IPS-15b (cell line): ENCODE results near the gene ANTXRL.
"Not testable (repeated sequence)": the region's sequence is repeated elsewhere in the genome, so short reads cannot be mapped to it uniquely, and the experiment has no call there.

Experiments used
- H3K27me3 ChIP-seq: one replicate; pipeline ENCODE4 v1.6.1; 2013; ENCODE audit warnings: low read length; ENCODE audit not compliant: control insufficient read depth, insufficient read depth
- H3K36me3 ChIP-seq: one replicate; pipeline ENCODE4 v1.6.1; 2013; ENCODE audit warnings: low read length; ENCODE audit not compliant: control insufficient read depth, insufficient read depth
- H3K4me1 ChIP-seq: one replicate; pipeline ENCODE4 v1.6.1; 2013; ENCODE audit warnings: mild to moderate bottlenecking, low read length; ENCODE audit not compliant: control insufficient read depth, insufficient read depth
- H3K4me3 ChIP-seq: one replicate; pipeline ENCODE4 v1.5.1; 2013; ENCODE audit warnings: low read depth, low read length
- H3K9ac ChIP-seq: one replicate; pipeline ENCODE4 v1.6.1; 2013; ENCODE audit warnings: low read depth, mild to moderate bottlenecking, low read length
- H3K9me3 ChIP-seq: one replicate; pipeline ENCODE4 v1.6.1; 2013; ENCODE audit warnings: mild to moderate bottlenecking, low read length; ENCODE audit not compliant: control insufficient read depth, insufficient read depth

ANTXRL gene

GRCh38 chr10:46270963-46271530, 15.8 kb upstream of the ANTXRL start:
- H3K27me3 ChIP-seq, H3K4me1 ChIP-seq, H3K9me3 ChIP-seq, H3K9ac ChIP-seq, H3K4me3 ChIP-seq, H3K36me3 ChIP-seq: not testable (repeated sequence)

DNA sequence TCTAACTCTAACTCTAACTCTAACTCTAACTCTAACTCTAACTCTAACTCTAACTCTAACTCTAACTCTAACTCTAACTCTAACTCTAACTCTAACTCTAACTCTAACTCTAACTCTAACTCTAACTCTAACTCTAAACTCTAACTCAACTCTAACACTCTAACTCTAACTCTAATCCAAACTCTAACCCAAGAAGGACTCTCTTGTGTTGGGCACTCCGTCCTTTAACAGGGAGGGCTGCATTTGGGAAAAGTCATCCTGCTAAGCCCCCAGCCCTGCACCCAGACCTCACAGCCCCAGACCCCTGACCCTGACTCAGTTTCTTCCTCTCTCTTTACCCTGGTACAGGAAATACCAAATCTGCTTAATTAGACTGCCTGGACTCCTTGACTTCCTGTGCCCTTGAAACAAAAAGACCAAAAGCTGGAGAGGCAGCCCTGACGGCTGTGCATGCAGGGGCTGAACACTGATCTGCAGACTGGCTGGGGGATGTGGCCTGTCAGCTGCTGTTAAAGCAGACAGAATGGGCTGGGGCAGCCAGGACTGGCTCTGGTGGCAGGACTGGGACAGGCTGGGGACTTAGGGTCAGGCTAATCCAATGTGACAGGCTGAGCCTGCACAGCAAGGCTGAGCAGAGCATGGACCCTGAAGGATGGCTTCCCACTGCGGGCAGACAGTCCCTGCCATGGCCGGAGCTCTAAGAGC, 14.8 kb upstream of the ANTXRL start:
- H3K4me1 ChIP-seq, H3K27me3 ChIP-seq, H3K36me3 ChIP-seq, H3K4me3 ChIP-seq, H3K9me3 ChIP-seq, H3K9ac ChIP-seq: not testable (repeated sequence)

DNA sequence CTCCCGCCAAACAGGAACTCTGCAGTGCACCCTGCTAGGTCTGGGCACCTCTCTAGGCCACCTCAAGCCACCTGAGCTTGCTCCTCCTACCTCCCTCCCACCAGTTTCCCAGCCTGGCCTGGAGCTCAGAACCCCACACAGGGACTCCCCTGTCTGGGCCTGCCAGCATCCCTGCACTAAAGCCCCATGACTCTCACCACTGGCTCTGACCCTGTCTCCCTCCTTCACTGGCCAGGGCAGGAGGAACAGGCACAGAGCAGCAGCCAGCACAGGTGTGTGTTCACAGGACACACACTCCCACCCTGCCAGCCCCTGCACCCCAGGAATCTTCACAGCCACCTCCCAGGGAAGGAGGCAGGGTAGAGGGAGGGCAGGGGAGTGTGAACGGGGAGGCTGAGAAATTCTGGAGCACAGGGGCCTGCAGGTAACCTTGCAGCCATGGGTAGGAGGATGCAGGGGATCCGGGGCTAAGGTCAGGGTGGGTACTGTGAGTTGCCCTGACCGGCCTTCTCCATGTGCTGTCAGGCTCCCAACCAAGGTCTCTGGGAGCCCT, 13.9 kb upstream of the ANTXRL start:
- Histone ChIP-seq H3K27me3 (no peaks in the 10 kb centered on the region), H3K4me1 (no peaks in the 10 kb centered on the region), H3K4me3 (no peak overlapping the region), H3K36me3 (no peaks in the 10 kb centered on the region), H3K9ac (no peak overlapping the region), H3K9me3 (no peaks in the 10 kb centered on the region)

GRCh38 chr10:46273506-46274477, 13.0 kb upstream of the ANTXRL start:
- H3K4me1 ChIP-seq = no peaks in the 10 kb centered on the region
- H3K4me3 ChIP-seq = no peak overlapping the region
- H3K9ac ChIP-seq = no peak overlapping the region
- H3K9me3 ChIP-seq = no peaks in the 10 kb centered on the region
- no peaks in the 10 kb centered on the region for H3K27me3 ChIP-seq
- H3K36me3 ChIP-seq = no peaks in the 10 kb centered on the region

DNA sequence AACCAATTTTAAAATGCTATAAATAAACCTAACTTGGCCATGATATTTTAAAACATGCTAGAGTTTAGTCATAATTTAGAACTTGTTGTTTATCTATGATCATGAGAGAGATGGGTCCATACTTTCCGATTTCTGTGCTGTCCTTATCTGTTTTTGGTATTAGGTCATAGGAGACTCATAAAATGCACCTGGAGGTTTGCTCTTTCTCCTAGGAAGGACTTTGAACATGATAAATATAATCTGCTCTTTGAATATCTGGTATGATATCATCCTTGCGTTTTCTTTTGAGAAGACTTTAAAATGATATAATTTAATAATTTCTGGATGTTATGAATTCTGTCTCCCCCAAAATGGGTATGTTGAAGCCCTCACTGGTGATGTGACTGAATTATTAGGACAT, 9.0 kb upstream of the ANTXRL start:
- Histone ChIP-seq H3K4me1 (no peaks in the 10 kb centered on the region), H3K27me3 (peaks cover 20% of the 10 kb centered on the region), H3K9me3 (no peaks in the 10 kb centered on the region), H3K36me3 (no peaks in the 10 kb centered on the region), H3K9ac (no peak overlapping the region), H3K4me3 (no peak overlapping the region)

DNA sequence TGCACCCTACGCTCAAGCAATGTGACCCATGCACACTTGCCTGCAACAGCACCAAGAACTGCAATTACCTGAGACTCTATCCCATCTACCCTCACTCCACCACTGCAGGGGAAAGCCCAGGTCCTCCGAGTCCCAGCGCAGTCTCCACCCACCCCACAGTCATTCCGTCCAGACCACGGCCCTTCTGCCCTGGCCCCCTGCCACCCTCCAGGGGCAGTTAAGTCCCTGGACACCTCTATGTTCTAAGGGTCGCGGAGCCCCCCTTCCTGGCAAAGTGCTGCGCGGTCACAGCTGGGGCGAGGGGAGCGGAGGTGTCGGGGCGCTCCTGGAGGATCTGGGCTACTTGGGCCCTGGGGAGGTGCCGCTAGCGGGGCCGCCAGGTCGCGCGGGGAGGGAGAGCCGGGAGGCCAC, 4.4 kb upstream of the ANTXRL start:
- peak overlapping the region; percentile 58 for H3K4me3 ChIP-seq
- H3K36me3 ChIP-seq, H3K9ac ChIP-seq, H3K4me1 ChIP-seq, H3K9me3 ChIP-seq: not testable (repeated sequence)
- H3K27me3 ChIP-seq = peaks cover 46% of the 10 kb centered on the region

DNA sequence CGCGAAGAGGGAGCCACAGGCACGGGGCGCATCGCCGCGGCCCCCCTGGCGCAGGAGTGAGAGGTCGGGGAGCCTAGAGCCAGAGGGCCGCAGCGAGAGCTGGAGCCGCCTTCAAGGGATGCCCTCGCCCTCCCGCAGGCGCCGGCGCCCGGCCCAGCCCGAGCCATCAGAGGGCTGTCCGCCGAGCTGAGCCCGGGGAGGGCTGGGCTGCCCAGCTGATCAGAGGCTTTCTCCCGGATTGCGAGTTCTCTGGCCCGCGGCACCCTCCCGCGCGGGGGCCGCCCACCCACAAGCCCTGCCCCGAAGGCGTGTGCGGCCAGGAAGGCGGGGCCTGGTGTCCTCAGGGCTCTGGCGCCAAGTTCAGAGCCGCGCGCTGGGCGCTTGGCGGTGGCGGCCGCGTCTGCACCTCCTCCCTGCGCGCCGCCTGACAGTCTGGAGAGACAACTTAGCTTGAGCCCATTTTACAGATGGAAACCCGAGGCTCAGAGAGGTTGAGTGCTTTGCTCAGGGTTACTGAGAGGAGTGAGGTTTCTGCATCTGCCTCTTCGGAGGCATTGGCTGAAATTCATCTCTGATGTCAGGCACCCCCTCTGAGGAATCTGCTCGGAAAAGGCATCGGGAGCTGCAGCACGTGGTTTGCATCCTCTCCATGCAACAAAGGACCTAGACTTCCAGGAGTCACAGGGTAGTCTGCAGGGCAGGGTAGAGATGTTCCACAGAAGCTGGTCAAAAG, 3.8 kb upstream of the ANTXRL start:
- H3K4me3 ChIP-seq = peak overlapping the region; percentile 58
- H3K4me1 ChIP-seq = no peaks in the 10 kb centered on the region
- H3K36me3 ChIP-seq = no peaks in the 10 kb centered on the region
- H3K9me3 ChIP-seq = no peaks in the 10 kb centered on the region
- H3K9ac ChIP-seq = no peak overlapping the region
- H3K27me3 ChIP-seq = peaks cover 46% of the 10 kb centered on the region

DNA sequence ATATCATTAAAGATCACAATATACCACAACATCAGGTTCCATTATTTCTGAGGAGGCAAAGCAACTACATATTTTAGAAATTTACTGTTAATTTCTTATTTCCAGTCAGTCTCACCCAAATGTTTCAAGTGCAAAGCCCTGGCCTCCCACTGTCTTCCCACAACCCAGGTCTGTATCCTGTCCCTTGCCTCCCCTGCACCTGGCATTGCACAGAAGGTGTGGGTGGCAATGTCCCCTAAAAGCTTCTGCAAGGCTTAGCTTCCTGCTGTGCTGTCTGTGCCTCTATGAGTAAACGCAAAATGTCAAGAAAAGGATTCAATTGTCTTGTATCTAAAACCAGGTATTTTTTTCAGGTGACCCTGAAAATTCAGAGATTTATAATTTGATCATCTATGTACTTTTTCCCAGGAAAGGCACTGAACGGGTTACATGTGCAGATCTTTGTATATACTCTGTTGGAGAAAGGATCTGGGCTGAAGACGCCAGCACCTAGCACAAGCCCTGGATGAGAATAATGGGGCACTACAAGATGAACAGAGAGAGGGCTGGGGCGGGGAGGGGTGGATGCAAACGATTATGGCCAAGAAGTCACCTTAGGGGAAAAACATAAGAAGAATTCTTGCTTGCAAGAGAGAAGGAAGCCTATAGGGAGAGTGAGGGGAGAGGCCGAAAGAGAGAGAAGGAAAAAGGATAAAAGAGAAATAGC, 3.1 kb upstream of the ANTXRL start:
- H3K9ac ChIP-seq = no peak overlapping the region
- H3K4me1 ChIP-seq = no peaks in the 10 kb centered on the region
- H3K9me3 ChIP-seq = no peaks in the 10 kb centered on the region
- H3K27me3 ChIP-seq = peaks cover 46% of the 10 kb centered on the region
- H3K4me3 ChIP-seq = peak overlapping the region; percentile 97
- H3K36me3 ChIP-seq = no peaks in the 10 kb centered on the region

GRCh38 chr10:46284286-46285229, 2.2 kb upstream of the ANTXRL start:
- Histone ChIP-seq H3K36me3 (no peaks in the 10 kb centered on the region), H3K9ac (peak overlapping the region; percentile 71), H3K4me1 (no peaks in the 10 kb centered on the region), H3K27me3 (peaks cover 46% of the 10 kb centered on the region), H3K4me3 (peak overlapping the region; percentile 97), H3K9me3 (no peaks in the 10 kb centered on the region)

DNA sequence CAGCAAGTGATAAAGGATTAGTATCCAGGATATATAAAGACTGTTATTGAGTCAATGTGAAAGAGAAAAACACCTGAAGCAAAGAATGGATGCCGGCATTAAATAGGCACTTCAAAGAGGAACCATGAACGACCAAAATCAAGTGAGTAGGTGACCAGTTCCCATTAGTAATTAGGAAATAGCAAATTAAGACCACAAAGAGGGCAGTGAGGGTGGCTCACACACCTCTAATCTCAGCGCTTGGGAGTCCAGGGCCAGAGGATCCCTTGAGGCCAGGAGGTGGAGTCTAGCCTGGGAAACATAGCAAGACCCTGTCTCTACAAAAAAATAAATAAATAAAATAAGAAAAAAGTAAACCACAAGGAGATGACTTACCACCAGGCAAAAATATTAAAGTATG, 1.5 kb upstream of the ANTXRL start:
- Histone ChIP-seq H3K27me3 (peaks cover 43% of the 10 kb centered on the region), H3K36me3 (no peaks in the 10 kb centered on the region), H3K9me3 (no peaks in the 10 kb centered on the region), H3K9ac (no peak overlapping the region), H3K4me1 (no peaks in the 10 kb centered on the region), H3K4me3 (peak overlapping the region; percentile 97)
